Putamen (tissue), 1 donor: ENCODE results near the gene TMEM176B.

Source experiments
- DNase-seq: peaks from one replicate; pipeline ENCODE4 v3.0.0-alpha.2; 2016; ENCODE audit warnings: low spot score

The TMEM176B gene

GRCh38 chr7:150751702-150752101 lies 48.5 kb downstream of the TMEM176B start:
- no peak for DNase-seq

GRCh38 chr7:150748376-150748775 lies 51.8 kb downstream of the TMEM176B start:
- DNase-seq: no peak

- no peak for DNase-seq
Observed at GRCh38 chr7:150746921-150747320, 53.2 kb downstream of the TMEM176B start.

GRCh38 chr7:150745876-150746275 lies 54.3 kb downstream of the TMEM176B start:
- DNase-seq: no peak

- no peak for DNase-seq
Observed at GRCh38 chr7:150745086-150745485, 55.1 kb downstream of the TMEM176B start.

GRCh38 chr7:150744041-150744656 lies 56.0 kb downstream of the TMEM176B start:
- no peak for DNase-seq

- no peak for DNase-seq
Observed at GRCh38 chr7:150742286-150742968, 57.7 kb downstream of the TMEM176B start.
